RWPE1 (cell line): ENCODE data around the gene SPOCK3.

Experiments
- CTCF ChIA-PET: fragments of 350-600 bp; sonication (Branson Sonifier 250); formaldehyde crosslinking; extraction: SDS; loops from one replicate; lab custom pipeline; 2021; lab: Yijun Ruan, JAX
- POLR2A ChIA-PET: fragments of 400-600 bp; formaldehyde crosslinking; extraction: SDS; loops from one replicate; lab custom pipeline; 2020; ENCODE audit warnings: antibody characterized with exemption; ENCODE audit not compliant: low non-redundant PET; lab: Yijun Ruan, JAX
- DNase-seq: peaks from one replicate; pipeline ENCODE4 v3.0.0; 2012; ENCODE audit warnings: low spot score
- H3K27ac ChIP-seq: fragments of 450-650 bp; 2 replicates; pipeline ENCODE4 v1.5.1; 2017
- CTCF ChIP-seq: fragments of 450-650 bp; conservative IDR thresholded peaks from 2 replicates; pipeline ENCODE4 v1.5.1; 2017; ENCODE audit warnings: low read depth, mild to moderate bottlenecking

The SPOCK3 gene

DNA sequence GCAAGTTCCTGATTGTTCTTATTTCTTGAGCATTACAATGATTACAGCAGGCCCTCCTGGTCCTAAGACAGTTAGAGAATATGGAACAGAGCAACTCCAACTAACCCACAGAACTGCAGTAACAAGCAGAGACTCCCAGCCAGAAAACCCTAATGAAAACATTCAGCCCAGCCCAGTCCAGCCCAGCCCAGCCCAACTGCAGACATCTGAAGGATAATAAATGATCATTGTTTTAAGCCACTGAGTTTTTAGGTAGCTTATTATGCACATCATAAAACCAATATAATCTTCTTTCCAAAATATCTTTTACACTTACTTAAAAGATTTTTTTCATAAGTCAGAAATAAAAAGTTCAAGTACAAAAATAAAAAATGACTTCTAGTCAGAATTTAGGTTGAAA, 51.3 kb downstream of the SPOCK3 start:
- CTCF ChIA-PET: no interaction called here
- DNase-seq: no peak
- POLR2A ChIA-PET: no interaction called here
- no peak overlapping the region for H3K27ac ChIP-seq
- TF ChIP-seq CTCF: no peak

DNA sequence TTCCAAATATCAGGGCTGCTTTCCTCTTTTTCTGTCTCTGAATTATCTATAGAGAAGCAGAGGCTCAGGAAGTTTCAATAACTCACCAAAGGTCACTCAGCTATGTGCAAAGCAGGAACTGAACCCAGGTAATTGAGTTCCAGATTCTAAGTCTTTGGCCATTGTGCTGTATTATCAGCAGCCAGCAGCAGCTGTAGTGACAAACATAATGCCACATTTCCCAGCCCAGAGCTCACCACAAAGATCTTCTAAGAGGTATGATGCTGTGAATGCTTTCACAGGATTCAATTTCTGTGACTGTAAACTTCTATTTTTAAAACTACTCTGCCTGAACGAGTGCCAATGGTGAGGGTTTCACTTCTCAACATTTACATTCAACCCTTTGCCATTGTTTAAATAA, 56.4 kb downstream of the SPOCK3 start:
- POLR2A ChIA-PET: no interaction called here
- TF ChIP-seq CTCF: no peak
- H3K27ac ChIP-seq: no peak overlapping the region
- CTCF ChIA-PET: interaction anchor here (0.7 kb wide), 1 partner anchor 1184 kb away, joined by 3 read pairs; no protein-coding TSS in a partner anchor
- no peak for DNase-seq

- no peak for TF ChIP-seq CTCF
- POLR2A ChIA-PET: no interaction called here
- no peak overlapping the region for H3K27ac ChIP-seq
- no peak for DNase-seq
- CTCF ChIA-PET: no interaction called here
Measured at GRCh38 chr4:167176723-167177367, 57.4 kb downstream of the SPOCK3 start.

DNA sequence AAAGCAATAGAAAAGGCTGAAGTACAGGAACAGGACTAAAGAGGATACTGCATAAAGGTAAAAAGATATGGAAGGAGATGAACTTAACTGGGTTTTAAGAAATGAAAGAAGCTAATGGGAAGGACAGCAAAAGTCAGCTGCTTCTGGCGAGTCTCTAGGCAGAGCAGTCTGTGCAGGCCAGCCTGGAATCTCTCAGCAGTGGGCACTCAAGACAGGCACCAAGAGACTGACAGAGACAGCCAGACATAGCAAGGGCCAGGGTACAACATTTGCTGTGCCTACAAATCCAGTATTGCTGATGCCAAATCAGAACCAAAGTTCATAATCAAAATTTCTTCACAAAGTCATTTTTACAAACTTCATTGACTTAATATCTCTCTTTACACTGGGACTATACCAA, 62.4 kb downstream of the SPOCK3 start:
- no peak for DNase-seq
- no peak overlapping the region for H3K27ac ChIP-seq
- ChIA-PET CTCF (no interaction called here), POLR2A (no interaction called here)
- TF ChIP-seq CTCF: no peak

- H3K27ac ChIP-seq: no peak overlapping the region
- TF ChIP-seq CTCF: no peak
- POLR2A ChIA-PET: no interaction called here
- CTCF ChIA-PET: no interaction called here
- no peak for DNase-seq
Measured at GRCh38 chr4:167168611-167169010, 65.7 kb downstream of the SPOCK3 start.

GRCh38 chr4:167150587-167150986, 83.7 kb downstream of the SPOCK3 start:
- ChIA-PET POLR2A (no interaction called here), CTCF (no interaction called here)
- TF ChIP-seq CTCF: no peak
- DNase-seq: no peak
- no peak overlapping the region for H3K27ac ChIP-seq
